Measurements from ENCODE around the gene ANKRD13B.
A peak's percentile ranks its signal among the peaks of the same experiment; 100 is the strongest.

- TF ChIP-seq POLR2AphosphoS5 (IDR thresholded peaks at IDR 0.05) = no peak
- peak in 2 of 3 donors; percentile 8 to 16 for TF ChIP-seq CTCF (IDR thresholded peaks at IDR 0.05)
Observed at GRCh38 chr17:29588562-29589411, 4.1 kb upstream of the ANKRD13B start.

All from breast epithelium (tissue), 3 donors.